NCI-H2227 treated with DMSO at 0.1 percent for 48 hours (cell line): ENCODE data around the gene ATM.
"Not testable (repeated sequence)": the region's sequence is repeated elsewhere in the genome, so short reads cannot be mapped to it uniquely, and the experiment has no call there.

ENCODE experiments used
- DNase-seq: peaks from one replicate; lab custom pipeline; 2025; lab: John Stamatoyannopoulos, UW

Gene ATM

GRCh38 chr11:108221911-108222573 lies 825 bp upstream of the ATM start:
- no peak for DNase-seq

DNA sequence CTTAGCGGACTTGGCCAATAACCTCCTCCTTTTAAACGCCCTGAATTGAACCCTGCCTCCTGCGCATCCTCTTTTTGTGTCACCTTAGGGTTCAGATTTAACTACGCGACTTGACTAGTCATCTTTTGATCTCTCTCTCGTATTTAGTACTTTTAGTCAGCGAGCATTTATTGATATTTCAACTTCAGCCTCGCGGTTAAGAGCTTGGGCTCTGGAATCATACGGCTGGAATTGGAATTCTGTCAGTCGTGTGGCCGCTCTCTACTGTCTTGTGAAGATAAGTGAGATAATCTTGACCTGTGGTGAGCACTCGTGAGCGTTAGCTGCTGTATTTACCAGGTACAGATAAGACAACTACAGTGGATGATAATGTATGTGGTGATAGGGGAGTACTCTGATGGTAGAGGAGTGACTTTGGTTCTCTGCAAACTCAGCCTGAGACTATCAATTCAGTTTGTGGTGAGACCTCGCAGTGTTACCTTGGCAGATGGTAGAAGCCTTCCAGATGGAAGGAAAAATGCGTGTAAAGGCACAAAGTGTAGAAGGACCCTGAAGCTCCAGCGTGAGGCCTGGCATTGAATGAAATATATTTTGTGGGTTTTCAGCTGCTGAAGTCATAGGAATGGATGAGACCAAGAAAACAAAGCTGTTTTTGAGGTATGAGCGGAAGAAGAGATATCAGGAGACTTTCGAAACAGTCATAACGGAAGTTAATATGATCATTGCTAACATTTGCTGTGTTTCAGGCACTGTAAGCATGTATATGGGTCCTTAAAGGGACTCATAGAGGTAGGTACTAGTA lies 682 bp downstream of the ATM start:
- no peak for DNase-seq

GRCh38 chr11:108224366-108224765 lies 1.5 kb downstream of the ATM start:
- no peak for DNase-seq

DNA sequence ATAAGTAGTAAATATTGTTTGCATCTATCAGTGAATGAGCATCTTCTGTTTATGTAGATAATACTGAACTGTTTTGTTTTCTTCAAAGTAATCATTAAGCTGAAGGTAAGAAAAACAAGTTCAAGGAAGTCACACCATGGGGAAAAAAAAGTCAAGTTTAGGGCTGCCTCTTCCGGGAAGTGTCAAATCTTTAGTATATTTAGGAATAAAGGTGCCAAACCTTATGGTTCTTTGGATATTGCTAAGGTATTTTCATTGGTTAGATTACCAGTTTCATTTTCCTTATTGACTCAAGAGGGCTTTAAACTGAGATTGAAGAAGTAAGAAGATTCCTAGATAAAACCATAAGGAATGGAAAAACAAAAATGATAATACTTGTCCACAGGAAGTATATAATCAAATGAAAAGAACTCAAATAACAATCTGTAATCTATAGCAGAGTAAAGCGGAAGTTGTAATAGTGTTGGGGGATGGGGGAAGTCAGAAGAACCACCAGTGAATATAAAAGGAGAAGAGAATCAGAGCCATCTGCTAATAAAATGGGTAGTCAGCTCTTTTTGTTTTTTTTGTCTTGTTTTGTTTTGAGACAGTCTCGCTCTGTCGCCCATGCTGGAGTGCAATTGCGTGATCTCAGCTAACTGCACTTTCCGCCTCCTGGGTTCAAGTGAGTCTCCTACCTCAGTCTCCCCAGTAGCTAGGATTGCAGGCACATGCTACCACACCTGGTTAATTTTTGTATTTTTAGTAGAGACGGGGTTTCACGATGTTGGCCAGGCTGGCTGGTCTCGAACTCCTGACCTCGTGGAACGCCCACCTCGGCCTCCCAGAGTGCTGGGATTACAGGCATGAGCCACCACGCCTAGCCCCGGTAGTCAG lies 2.3 kb downstream of the ATM start:
- DNase-seq = no peak

DNA sequence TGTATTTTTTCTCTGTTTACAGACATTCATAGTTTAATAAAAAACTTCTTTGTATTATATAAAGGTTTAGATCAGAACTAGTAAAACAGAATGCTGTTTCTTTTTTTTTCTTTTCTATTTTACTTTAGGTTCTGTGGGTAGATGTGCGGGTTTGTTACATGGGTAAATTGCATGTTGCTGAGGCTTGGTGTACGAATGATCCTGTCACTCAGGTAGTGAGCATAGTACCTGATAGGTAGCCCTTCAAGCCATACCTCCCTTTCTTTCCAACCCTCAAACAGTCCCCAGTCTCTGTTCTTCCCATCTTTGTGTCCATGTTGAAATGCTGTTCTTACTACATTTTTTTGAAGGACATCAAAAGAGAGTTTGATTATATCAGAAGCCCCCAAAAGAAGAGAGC lies 3.2 kb downstream of the ATM start:
- DNase-seq = no peak

- no peak for DNase-seq
Observed at GRCh38 chr11:108228251-108228650, 5.4 kb downstream of the ATM start.

DNA sequence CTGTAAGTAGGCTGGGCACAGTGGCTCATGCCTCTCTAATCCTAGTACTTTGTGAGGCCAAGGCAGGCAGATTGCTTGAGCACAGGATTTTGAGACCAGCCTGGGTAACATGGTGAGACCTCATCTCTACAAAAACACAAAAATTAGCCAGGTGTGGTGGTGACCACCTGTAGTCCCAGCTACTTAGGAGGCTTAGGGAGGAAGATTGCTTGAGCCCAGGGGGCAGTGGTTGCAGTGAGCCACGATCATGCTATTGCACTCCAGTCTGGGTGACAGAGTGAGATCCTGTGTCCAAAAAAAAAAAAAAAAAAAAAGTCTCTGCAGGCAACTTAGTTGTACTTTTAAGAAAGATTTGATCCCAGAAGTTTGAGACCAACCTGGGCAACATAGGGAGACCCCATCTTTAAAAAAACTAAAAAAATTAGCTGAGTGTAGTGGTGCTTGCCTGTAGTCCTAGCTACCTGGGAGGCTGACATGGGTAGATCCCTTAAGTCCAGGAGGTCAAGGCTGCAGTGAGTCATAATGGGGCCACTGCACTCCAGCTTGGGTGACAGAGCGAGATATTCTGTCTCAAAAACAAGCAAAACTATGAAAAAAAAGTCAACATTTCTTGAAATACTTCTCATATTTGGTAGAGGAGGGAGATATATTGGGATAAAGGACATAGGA lies 10.5 kb downstream of the ATM start:
- DNase-seq = no peak

- no peak for DNase-seq
Observed at GRCh38 chr11:108235192-108235591, 12.3 kb downstream of the ATM start.

DNA sequence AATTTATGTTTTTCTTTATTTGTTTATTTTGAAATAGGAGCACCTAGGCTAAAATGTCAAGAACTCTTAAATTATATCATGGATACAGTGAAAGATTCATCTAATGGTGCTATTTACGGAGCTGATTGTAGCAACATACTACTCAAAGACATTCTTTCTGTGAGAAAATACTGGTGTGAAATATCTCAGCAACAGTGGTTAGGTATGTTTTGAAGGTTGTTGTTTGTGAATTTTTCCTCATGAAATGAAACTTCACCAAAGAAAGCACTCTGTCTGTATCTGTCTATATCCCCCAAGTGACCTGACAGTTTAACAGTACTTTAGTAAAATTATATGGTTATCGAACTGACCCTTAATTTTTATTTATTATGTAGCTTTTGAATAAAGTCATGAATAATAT lies 12.8 kb downstream of the ATM start:
- DNase-seq = no peak

DNA sequence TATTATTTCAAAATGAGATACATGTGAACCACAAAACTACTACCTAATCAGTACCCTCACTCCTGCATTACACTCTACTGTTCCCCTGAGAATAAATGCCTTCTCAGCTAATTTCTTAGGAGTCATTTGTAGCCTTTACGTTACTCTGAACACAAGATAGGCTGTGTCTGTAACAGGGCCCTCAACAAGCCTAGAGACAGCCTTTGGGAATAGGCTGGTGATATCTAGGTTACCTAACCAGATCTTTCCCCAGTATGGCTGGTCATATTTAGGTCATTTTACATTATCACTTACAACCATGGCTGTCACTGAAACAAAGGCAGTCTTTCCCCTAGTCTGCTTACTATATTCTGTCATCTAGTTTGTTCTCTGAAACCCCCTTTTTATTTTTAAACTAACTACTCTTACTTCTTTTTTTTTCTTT lies 14.2 kb downstream of the ATM start:
- no peak for DNase-seq

DNA sequence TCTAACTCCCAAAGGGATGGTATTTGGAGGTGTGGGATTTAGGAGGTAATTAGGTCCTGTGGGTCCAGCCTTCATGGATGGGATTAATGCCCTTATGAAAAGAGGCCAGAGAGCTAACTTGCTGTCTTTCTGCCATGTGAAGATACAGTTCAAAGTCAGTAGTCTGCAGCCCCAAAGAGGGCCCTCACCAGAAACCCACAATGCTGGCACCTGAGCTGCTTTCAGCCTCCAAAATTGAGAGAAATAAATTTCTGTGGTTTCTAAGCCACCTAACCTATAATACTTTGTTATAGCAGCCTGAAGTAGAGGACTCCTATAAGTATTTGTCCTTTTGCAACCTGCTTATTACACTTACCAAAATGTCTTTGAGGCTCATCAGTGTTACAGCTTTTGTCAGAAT lies 16.2 kb downstream of the ATM start:
- DNase-seq = no peak

GRCh38 chr11:108241330-108242037 lies 18.6 kb downstream of the ATM start:
- no peak for DNase-seq

- no peak for DNase-seq
Observed at GRCh38 chr11:108242422-108242821, 19.6 kb downstream of the ATM start.

DNA sequence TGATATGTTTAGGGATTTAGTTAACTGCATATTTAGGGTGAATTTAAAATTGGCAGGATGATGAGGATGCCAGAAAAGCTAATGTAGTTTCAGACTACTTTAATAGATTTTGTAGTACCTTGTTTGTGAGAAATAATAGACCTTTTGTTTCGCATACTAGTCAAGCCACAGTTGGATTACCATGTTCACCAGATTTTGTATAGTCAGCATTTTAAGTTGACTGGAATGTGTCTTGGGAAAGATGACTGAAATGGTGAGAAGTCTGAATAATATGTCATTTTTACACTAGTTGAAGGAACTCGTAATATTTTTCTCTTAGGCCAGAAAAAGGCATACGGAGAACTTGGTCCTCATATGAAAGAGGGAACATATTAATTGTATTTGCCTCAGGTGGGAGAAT lies 23.4 kb downstream of the ATM start:
- no peak for DNase-seq

GRCh38 chr11:108246885-108247284 lies 24.0 kb downstream of the ATM start:
- DNase-seq = no peak

DNA sequence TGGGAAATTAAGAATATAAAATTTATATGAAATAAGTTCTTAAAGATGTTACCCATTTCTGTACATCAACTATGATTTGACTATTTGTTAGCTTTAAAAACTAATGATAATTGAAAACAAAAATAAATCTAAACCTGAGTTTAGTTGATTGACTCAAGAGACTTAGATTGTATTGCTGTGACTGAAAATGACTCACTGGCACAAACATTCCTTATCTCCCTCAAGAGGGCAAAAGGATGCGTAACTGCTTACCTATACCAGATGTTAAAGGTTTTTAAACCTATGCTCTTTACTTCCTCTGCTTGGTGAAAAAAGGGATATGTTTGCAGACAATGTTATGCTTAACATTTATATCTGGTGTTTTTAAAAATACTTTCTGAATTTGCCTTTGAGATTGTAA lies 30.3 kb downstream of the ATM start:
- DNase-seq = no peak

DNA sequence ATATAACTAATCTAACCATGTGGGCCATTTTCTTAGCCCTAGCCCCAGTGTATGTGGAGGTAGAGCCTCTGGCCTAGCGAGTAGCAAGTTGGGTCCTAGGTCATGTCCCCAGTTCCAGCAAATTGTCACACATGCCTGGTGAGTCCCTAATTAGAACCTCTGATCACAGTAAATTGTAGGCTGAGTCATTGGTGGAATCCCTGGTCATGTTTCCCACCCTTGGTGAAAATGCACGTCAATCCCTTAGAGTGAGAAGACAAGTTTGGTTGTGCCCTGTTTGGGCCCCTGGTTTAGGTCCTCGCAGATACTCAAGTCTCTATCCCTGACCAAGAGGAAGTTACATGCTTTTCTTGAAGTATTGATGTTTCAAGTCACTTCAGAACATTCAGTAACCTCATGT lies 46.7 kb downstream of the ATM start:
- DNase-seq = no peak

GRCh38 chr11:108276985-108277616 lies 54.2 kb downstream of the ATM start:
- DNase-seq = not testable (repeated sequence)

GRCh38 chr11:108278546-108278945 lies 55.7 kb downstream of the ATM start:
- no peak for DNase-seq

DNA sequence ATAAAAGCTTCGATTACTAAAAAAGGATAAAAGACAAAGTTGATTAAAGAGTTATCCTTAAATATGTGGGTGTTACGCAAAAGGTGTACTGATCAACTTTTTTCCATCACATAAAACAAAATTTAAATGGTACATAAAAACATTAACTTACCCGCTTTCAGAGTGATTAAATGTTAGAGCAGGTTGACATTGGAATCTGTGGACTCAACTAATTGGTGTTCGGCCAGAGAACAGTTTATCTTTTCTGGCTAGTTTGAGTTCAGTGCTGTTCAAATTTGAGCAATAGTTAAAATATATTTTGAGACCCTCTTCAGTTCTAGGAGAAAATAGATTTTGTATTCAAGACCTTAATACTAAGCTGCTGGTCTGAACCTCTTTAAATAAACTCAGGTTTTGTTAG lies 56.1 kb downstream of the ATM start:
- DNase-seq = no peak

DNA sequence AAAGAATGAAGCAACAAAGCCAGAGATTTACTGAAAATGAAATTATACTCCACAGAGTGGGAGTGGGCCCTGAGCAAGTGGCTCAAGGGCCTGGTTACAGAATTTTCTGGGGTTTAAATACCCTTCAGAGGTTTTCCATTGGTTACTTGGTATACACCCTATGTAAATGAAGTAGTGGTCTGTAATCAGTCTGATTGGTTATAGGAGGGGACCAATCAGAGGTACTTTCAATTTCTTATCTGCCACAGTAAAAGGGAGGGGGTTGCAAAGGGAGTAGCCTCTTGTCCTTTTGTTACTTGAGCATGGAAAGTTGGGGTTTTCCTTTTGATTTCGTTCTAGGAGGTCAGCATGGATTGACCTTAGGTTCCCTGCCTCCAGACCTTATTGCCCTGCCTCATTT lies 63.5 kb downstream of the ATM start:
- no peak for DNase-seq
